ENCODE data around the gene TMEM115.

Gene TMEM115

DNA sequence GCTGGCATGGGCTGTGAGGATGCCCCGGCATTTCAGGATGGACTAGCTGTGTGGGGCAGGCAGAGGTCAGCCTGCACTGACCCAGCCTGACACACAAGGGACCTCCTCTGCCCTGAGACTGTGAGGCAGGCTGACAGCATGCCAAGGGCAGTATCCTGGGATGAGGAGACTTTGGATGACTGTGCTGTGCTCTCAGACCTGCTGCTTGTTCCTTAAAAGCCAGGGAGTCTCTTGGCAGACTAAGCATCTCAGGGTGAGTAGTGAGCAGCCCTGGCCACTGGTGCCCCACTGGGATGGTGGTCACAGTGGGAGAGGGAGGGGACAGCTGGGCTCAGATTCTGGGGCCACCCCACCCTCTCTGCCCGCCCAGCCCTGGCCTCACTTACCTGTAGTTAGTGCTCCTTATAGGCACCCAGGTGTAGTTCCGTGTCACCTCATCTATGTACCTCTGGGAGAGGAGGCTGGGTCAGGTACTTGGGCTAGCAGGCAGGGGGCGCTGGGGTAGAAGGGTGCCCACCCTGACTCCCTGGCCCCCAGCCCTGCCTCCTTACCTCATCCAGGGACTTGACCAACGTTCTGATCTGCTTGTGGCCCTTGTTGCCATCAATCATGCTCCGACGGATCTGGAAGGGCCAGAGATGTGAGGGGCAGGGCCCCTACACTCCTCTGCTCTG is 16.1 kb upstream of the TMEM115 start:
- no peak for DNase-seq

DNA sequence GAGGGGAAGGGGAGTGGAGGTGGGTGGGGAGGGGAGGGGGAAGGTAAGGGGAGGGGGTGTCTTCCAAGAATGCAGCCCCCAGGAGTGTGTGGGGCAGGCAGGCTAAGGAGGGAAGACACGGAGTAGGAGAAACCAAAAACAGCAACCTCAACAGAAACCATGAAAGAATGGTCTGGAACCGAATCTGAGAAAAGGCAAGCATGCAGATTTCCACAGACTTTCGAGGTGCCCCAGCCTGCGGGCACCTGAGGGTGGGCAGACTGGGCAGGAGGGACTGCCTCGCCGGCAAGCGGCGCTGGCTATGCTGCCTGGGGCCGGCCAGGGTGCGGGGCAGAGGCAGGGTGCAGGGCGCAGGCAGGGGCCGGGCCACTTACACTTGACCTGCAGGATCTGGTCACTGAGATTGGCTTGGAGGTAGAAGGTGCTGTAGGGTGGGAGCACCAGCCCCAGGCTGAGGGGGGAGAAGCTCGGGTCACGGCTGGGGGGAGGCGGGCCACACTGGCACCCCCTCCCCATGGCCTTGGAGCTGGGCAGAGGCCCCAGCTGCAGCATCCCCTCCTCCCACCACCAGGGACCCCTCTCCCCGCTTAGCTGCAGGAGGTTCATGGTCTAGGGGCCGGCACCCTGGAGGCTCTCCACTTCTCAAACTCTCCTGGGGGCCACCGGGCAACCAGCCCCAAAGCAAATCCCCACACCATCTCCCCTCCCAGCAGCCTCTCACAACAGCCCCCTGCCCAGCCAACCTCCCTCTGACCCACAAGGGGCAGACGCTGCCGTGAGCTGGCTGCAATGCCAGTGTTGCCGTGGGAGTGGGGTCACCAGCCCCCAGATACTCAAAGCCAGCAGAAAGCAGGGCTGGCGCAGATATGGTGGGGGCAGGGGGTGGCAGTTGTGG is 15.3 kb upstream of the TMEM115 start:
- no peak for DNase-seq

GRCh38 chr3:50373146-50374051 is 14.1 kb upstream of the TMEM115 start:
- no peak for DNase-seq

DNA sequence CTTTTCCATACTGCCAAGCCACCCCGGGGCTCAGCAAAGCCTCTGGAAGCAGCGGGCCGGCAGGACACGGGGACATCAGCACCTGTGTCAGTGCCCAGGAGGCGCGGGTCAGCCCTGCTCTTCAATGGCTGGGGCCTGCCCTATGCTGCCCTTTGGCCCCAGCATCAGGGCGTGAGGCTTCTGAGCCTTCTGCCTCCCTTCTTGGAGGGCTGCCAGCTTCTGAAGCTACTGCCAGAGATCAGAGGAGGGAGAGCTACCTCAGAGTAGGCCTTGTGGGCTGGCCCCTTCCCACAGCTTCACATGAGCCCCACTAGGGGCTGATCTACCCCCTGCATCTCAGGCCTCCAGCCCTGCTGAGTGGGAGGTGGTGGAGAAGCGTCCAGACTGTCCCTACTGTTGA is 13.0 kb upstream of the TMEM115 start:
- no peak for DNase-seq

DNA sequence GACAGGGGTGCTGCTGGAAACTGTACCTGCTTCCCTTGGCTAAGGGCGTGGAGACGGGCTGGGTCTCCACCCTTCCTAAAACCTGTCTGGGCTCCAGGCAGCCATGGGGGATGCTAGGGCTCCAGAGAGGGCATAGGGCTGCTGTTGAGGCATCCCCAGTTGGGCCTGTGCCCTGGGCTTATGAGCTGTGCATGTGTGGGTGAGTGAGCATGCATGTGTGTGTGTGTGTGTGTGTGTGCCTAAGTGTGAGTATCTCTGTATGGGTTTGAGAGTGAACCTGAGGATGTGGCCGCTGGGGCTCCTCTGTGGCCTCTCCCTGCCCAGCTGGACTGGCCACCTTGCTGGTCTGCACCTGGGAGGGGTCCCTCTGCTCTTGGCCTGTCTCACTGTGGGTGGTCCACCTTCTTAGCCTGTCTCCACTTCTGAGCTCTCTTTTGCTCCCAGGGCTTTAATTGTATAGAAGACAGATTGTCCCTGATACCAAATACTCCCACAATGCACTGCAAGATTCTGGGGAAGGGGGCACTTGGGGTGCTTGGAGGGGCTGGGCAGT is 11.9 kb upstream of the TMEM115 start:
- no peak for DNase-seq

GRCh38 chr3:50370594-50370993 is 11.3 kb upstream of the TMEM115 start:
- no peak for DNase-seq

DNA sequence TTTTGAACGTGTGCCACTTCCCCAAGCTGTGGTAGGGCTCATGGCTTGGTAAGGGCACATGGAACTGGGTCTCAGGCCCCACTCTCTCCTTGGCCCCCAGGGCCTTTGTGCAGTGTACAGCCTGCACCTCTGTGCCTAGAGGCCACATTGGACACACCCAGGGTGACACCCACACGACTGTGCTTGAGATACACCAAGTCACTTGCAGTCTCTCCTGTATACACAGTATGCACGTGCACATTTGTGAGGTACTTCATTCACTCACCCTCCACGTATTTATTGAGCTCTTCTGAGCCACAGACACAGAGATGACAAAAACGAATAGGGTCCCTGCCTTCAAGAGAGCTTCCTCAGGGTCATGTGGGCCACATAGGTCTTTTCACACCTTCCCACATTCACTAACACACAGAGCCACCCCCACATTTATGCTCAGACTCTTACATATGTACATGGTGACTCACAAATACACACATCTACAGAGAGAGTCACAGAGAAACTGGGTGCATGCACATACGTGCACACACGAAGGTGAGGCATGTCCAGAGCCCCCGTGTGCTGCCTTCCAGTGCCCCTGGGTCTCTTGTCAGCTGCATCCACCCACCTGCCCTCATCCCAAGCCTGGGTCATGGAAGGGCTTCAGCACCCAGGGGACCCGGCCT is 9.8 kb upstream of the TMEM115 start:
- DNase-seq = no peak

- no peak for DNase-seq
These were observed 6.5 kb upstream of the TMEM115 start for GRCh38 chr3:50365842-50366220.

DNA sequence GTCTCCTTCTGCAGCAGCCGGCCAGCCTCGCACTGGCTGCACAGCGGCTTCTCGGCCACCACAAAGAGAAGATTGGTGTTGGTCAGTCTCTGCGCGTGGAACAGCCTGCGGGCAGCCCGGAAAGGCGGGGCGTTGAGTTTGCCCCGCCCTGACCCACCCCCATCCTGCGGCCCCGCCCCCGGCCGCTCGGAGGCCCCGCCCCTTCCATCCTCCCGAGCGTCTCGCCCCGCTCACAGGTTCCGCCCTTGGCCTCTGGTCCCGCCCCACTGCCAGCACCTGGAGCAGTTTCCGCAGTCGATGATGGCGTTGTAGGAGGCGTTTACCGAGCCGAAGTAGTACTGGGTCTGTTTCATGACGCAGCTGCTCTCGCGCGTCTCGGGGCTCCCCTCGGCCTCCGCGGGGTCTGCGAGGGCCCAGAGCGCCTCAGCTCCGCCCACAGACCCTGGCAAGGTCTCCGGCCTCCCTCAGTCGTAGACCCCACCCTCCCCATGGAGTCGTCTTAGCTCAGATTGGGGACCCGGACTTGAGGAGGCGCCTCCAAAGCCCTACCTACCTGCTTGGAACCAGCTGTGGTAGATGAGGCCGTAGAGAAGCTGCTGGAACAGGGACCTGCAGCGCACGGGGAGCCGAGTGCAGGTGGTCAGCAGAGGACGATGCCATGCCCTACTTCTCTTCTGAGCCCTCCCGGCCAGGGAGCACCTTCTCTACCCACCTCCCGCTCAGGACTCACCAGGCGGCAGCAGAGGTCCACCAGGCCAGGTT is 5.9 kb upstream of the TMEM115 start:
- DNase-seq = peak; percentile 96

- DNase-seq = no peak
These were observed 5.3 kb upstream of the TMEM115 start for GRCh38 chr3:50364573-50365079.

- DNase-seq = no peak
These were observed 414 bp upstream of the TMEM115 start for GRCh38 chr3:50359760-50360110.

- DNase-seq = no peak
These were observed 888 bp downstream of the TMEM115 start for GRCh38 chr3:50358355-50358910.

- DNase-seq = no peak
These were observed 1.8 kb downstream of the TMEM115 start for GRCh38 chr3:50357481-50357880.

GRCh38 chr3:50356553-50356952 is 2.8 kb downstream of the TMEM115 start:
- no peak for DNase-seq

DNA sequence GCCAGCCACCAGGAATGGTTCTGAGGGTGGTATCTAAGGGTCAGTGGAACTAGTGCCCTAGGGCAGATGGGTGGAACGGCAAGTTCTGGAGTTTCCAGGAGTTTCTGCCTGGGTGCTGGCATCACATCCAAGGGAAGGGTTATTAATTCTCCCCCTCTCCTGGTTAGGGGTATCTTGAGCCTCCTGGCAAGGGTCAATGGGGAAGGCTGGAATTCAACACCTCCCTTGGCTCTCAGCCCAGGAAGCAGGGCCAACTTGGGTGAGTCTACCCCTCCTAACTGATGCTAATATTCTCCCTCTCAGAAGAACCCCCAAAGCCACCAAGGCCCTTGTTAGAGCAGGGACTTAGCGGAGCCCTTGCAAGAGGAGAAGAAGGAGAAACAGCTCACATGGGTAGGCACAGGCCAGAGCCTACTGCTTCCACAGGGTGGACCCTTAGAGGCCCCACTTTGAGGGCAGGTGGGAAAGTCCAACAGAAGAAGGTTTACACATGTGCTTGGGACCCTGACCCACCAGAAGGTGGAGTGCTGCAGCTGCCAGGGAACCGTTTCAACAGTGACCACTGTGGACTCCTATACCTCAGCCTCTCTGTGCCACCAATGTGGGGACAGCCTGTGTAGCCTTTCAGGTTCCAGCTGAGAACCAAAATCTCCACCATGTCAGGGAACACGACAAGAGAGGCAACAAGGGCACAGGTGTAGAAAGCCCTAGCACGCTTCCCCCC is 3.3 kb downstream of the TMEM115 start:
- no peak for DNase-seq

GRCh38 chr3:50354850-50355249 is 4.5 kb downstream of the TMEM115 start:
- DNase-seq = no peak

- no peak for DNase-seq
These were observed 5.0 kb downstream of the TMEM115 start for GRCh38 chr3:50354186-50354764.

- DNase-seq = no peak
These were observed 5.9 kb downstream of the TMEM115 start for GRCh38 chr3:50353245-50354004.

- no peak for DNase-seq
These were observed 6.5 kb downstream of the TMEM115 start for GRCh38 chr3:50352781-50353180.
